T-cell (primary cell): ENCODE measurements around the gene SEC14L1. TPM values are rescaled to one million over a fixed set of nuclear protein-coding genes. Genes with fewer than 3 reads are reported as not detected.
"Not testable (repeated sequence)": the region's sequence is repeated elsewhere in the genome, so short reads cannot be mapped to it uniquely, and the experiment has no call there.

Experiments
- ATAC-seq, 4 experiments: fragments of 200-7000 bp in 3 of 4; fragments of 150-1000 bp in 1 of 4; cut with Tn5 transposase; replicated peaks in 1 of 4; 1 replicate in 3 of 4; 2 replicates in 1 of 4; pipeline ENCODE4 v1.10.0; 2021; ENCODE audit warnings: moderate library complexity in 3 of 4, mild to moderate bottlenecking in 2 of 4, moderate number of reproducible peaks in 1 of 4
- CTCF ChIA-PET, 2 donors: fragments of 300-600 bp; sonication (Branson Sonifier 250); formaldehyde crosslinking; loops; one replicate each; lab custom pipeline; 2022; ENCODE audit warnings: antibody characterized with exemption in 2 of 2; lab: Charles Lee
- POLR2A ChIA-PET, 2 donors: fragments of 300-600 bp; sonication (Branson Sonifier 250); formaldehyde crosslinking; loops; one replicate each; lab custom pipeline; 2022; ENCODE audit warnings: antibody characterized with exemption in 2 of 2; lab: Charles Lee
- DNase-seq, 35 experiments: peaks; one replicate each; pipeline versions ENCODE4 v3.0.0 to v3.0.0-alpha.2; 2013 to 2023
- H3K27ac ChIP-seq: one replicate; pipeline ENCODE4 v1.5.1; 2013; ENCODE audit warnings: low read length
- H3K27me3 ChIP-seq, 2 experiments: replicated peaks in 1 of 2; 1 replicate in 1 of 2; 2 replicates in 1 of 2; pipeline versions ENCODE4 v1.6.1 to v1.7.0; 2013; ENCODE audit warnings: low read length in 1 of 2, mixed read lengths in 1 of 2; ENCODE audit not compliant: control insufficient read depth in 2 of 2, insufficient read depth in 2 of 2; ENCODE audit errors: extremely low read depth in 1 of 2
- H3K36me3 ChIP-seq, 2 donors: 1 replicate in 1 of 2; 2 replicates in 1 of 2; pipeline versions ENCODE4 v1.6.1 to v1.7.0; 2013; ENCODE audit warnings: low read length in 1 of 2; ENCODE audit not compliant: control insufficient read depth in 2 of 2, insufficient read depth in 1 of 2; ENCODE audit errors: extremely low read depth in 1 of 2
- H3K4me1 ChIP-seq, 2 experiments: 1 replicate in 1 of 2; 2 replicates in 1 of 2; pipeline versions ENCODE4 v1.6.1 to v1.7.0; 2013; ENCODE audit warnings: low read length in 2 of 2, mixed read lengths in 1 of 2; ENCODE audit not compliant: insufficient read depth in 2 of 2, control insufficient read depth in 1 of 2; ENCODE audit errors: extremely low read depth in 1 of 2
- H3K4me3 ChIP-seq, 2 donors: 1 replicate in 1 of 2; 2 replicates in 1 of 2; pipeline versions ENCODE4 v1.5.1 to v1.7.0; 2013; ENCODE audit warnings: mild to moderate bottlenecking in 2 of 2, low read length in 1 of 2, moderate library complexity in 1 of 2; ENCODE audit not compliant: control insufficient read depth in 1 of 2; ENCODE audit errors: extremely low read depth in 1 of 2
- H3K9me3 ChIP-seq: 2 replicates; pipeline ENCODE4 v1.7.0; 2013
- H3K27ac Mint-ChIP-seq, 2 donors: one replicate each; pipeline ENCODE4 v1.8.0; 2020 to 2021; ENCODE audit warnings: mild to moderate bottlenecking in 2 of 2, mixed read lengths in 2 of 2
- H3K27me3 Mint-ChIP-seq, 2 donors: one replicate each; pipeline ENCODE4 v1.8.0; 2021 to 2022; ENCODE audit warnings: mixed read lengths in 2 of 2
- H3K36me3 Mint-ChIP-seq: one replicate; pipeline ENCODE4 v1.8.0; 2021; ENCODE audit warnings: mixed read lengths
- H3K4me1 Mint-ChIP-seq, 3 donors: one replicate each; pipeline ENCODE4 v1.8.0; 2020 to 2022; ENCODE audit warnings: mixed read lengths in 3 of 3, mild to moderate bottlenecking in 1 of 3
- H3K4me3 Mint-ChIP-seq, 3 donors: one replicate each; pipeline ENCODE4 v1.8.0; 2020 to 2022; ENCODE audit warnings: mild to moderate bottlenecking in 3 of 3, mixed read lengths in 3 of 3, moderate library complexity in 3 of 3
- H3K9me3 Mint-ChIP-seq, 3 donors: one replicate each; pipeline ENCODE4 v1.8.0; 2020 to 2022; ENCODE audit warnings: mixed read lengths in 3 of 3
- WGBS: methylation state at CpG from one replicate; pipeline ENCODE4 v1.1.5; 2013; ENCODE audit warnings: missing lambda C conversion rate; ENCODE audit not compliant: insufficient coverage; 5-methylcytosine and 5-hydroxymethylcytosine counted together
- total RNA-seq, 35 experiments: library from RNA in 6 of 35; stranded (reverse) in 6 of 35; fragments of 120-200 nt in 1 of 35; gene quantifications; one replicate each; pipeline versions ENCODE4 v1.2.1 to v1.2.4 and lab custom pipeline; 2013 to 2026

SEC14L1 gene
- total RNA-seq, 5 donors from 2014 or later (not counting 1 experiment from before 2014, with no cell fraction given) = 36.9 to 71.6 (median 46.2) TPM

- H3K27ac Mint-ChIP-seq = no peak overlapping the region
- ChIA-PET POLR2A (no interaction called here), CTCF (no interaction called here)
- DNase-seq (peak; percentile 46 to 91 (median 80)), ATAC-seq (peak; percentile 96 to 98 (median 98))
- WGBS = 2% methylated on average over 46 of the region's 51 CpGs
- no peaks in the 10 kb centered on the region for H3K36me3 Mint-ChIP-seq
- Histone ChIP-seq H3K27me3 (peaks cover 0 to 46% of the 10 kb centered on the region in 2 experiments), H3K4me1 (peaks cover 0 to 12% of the 10 kb centered on the region in 2 experiments), H3K36me3 (no peaks in the 10 kb centered on the region), H3K4me3 (peak overlapping the region; percentile 10 to 45), H3K27ac (no peak overlapping the region), H3K9me3 (no peaks in the 10 kb centered on the region)
- peak overlapping the region; percentile 43 to 60 (median 57) for H3K4me3 Mint-ChIP-seq
- peaks cover 19 to 26% of the 10 kb centered on the region in 2 donors for H3K27me3 Mint-ChIP-seq
- H3K9me3 Mint-ChIP-seq = no peaks in the 10 kb centered on the region
- peaks cover 4 to 13% (median 6%) of the 10 kb centered on the region in 3 donors for H3K4me1 Mint-ChIP-seq
Measured at GRCh38 chr17:77247048-77247541, 106.3 kb downstream of the SEC14L1 start.

GRCh38 chr17:77247609-77248008, 106.8 kb downstream of the SEC14L1 start:
- no peaks in the 10 kb centered on the region for H3K36me3 Mint-ChIP-seq
- no peak overlapping the region for H3K4me3 ChIP-seq
- ChIA-PET CTCF (interaction anchor here in 1 of 2 donors (0.6 to 0.9 kb wide), 2 partner anchors 157 to 382 kb away, joined by 3 read pairs; no protein-coding TSS in a partner anchor), POLR2A (no interaction called here)
- 39% methylated on average over 7 of the region's 8 CpGs for WGBS
- peaks cover 0 to 12% of the 10 kb centered on the region in 2 experiments for H3K4me1 ChIP-seq
- no peaks in the 10 kb centered on the region for H3K36me3 ChIP-seq
- H3K27me3 ChIP-seq = peaks cover 0 to 41% of the 10 kb centered on the region in 2 experiments
- H3K27ac Mint-ChIP-seq = no peak overlapping the region
- no peak for DNase-seq
- H3K27ac ChIP-seq = no peak overlapping the region
- H3K9me3 ChIP-seq = no peaks in the 10 kb centered on the region
- no peak for ATAC-seq
- peaks cover 4 to 13% (median 6%) of the 10 kb centered on the region in 3 donors for H3K4me1 Mint-ChIP-seq
- no peaks in the 10 kb centered on the region for H3K9me3 Mint-ChIP-seq
- H3K4me3 Mint-ChIP-seq = peak overlapping the region; percentile 43 to 60 (median 57)
- H3K27me3 Mint-ChIP-seq = peaks cover 19 to 26% of the 10 kb centered on the region in 2 donors

- H3K4me3 ChIP-seq = no peak overlapping the region
- no peak overlapping the region for H3K27ac ChIP-seq
- ChIA-PET CTCF (interaction anchor here in 1 of 2 donors (0.6 to 0.9 kb wide), 2 partner anchors 158 to 383 kb away, joined by 3 read pairs; no protein-coding TSS in a partner anchor), POLR2A (no interaction called here)
- H3K36me3 ChIP-seq = no peaks in the 10 kb centered on the region
- no peak for ATAC-seq
- H3K27me3 ChIP-seq = peaks cover 0 to 42% of the 10 kb centered on the region in 2 experiments
- no peaks in the 10 kb centered on the region for H3K36me3 Mint-ChIP-seq
- H3K9me3 Mint-ChIP-seq = no peaks in the 10 kb centered on the region
- 81% methylated on average over 17 of the region's 17 CpGs for WGBS
- H3K27ac Mint-ChIP-seq = no peak overlapping the region
- peaks cover 0 to 12% of the 10 kb centered on the region in 2 experiments for H3K4me1 ChIP-seq
- peak overlapping the region in 1 of 3 donors; percentile 60 for H3K4me3 Mint-ChIP-seq
- peaks cover 19 to 26% of the 10 kb centered on the region in 2 donors for H3K27me3 Mint-ChIP-seq
- no peak for DNase-seq
- peaks cover 4 to 13% (median 6%) of the 10 kb centered on the region in 3 donors for H3K4me1 Mint-ChIP-seq
- H3K9me3 ChIP-seq = no peaks in the 10 kb centered on the region
Measured at GRCh38 chr17:77248216-77249114, 107.7 kb downstream of the SEC14L1 start.

- ATAC-seq = no peak
- Mint-ChIP-seq H3K4me1 (peaks cover 0 to 5% (median 3%) of the 10 kb centered on the region in 3 donors), H3K9me3 (no peaks in the 10 kb centered on the region), H3K36me3 (no peaks in the 10 kb centered on the region), H3K27ac (no peak overlapping the region), H3K4me3 (no peak overlapping the region), H3K27me3 (peaks cover 19 to 25% of the 10 kb centered on the region in 2 donors)
- H3K36me3 ChIP-seq = no peaks in the 10 kb centered on the region
- H3K9me3 ChIP-seq = no peaks in the 10 kb centered on the region
- peaks cover 0 to 7% of the 10 kb centered on the region in 2 experiments for H3K4me1 ChIP-seq
- no peak overlapping the region for H3K27ac ChIP-seq
- 94% methylated on average over 2 of the region's 4 CpGs for WGBS
- no peak for DNase-seq
- POLR2A ChIA-PET = no interaction called here
- H3K27me3 ChIP-seq = peaks cover 0 to 54% of the 10 kb centered on the region in 2 experiments
- CTCF ChIA-PET = no interaction called here
- no peak overlapping the region for H3K4me3 ChIP-seq
Measured at GRCh38 chr17:77251622-77252183, 110.9 kb downstream of the SEC14L1 start.

GRCh38 chr17:77252306-77252705, 111.5 kb downstream of the SEC14L1 start:
- POLR2A ChIA-PET, H3K9me3 ChIP-seq, DNase-seq, H3K4me1 Mint-ChIP-seq, H3K27ac Mint-ChIP-seq, ATAC-seq, H3K4me3 Mint-ChIP-seq, H3K4me1 ChIP-seq, H3K27ac ChIP-seq, H3K9me3 Mint-ChIP-seq, H3K36me3 Mint-ChIP-seq, H3K36me3 ChIP-seq, H3K4me3 ChIP-seq: not testable (repeated sequence)
- 50% methylated on average over 2 of the region's 7 CpGs for WGBS
- peaks cover 23 to 31% of the 10 kb centered on the region in 2 donors for H3K27me3 Mint-ChIP-seq
- CTCF ChIA-PET = interaction anchor here in 1 of 2 donors (0.6 kb wide), 1 partner anchor 1659 kb away, joined by 5 read pairs; no protein-coding TSS in a partner anchor
- H3K27me3 ChIP-seq = peaks cover 0 to 50% of the 10 kb centered on the region in 2 experiments

- Mint-ChIP-seq H3K27ac (no peak overlapping the region), H3K4me3 (no peak overlapping the region), H3K27me3 (peaks cover 17 to 29% of the 10 kb centered on the region in 2 donors), H3K4me1 (no peaks in the 10 kb centered on the region), H3K9me3 (no peaks in the 10 kb centered on the region), H3K36me3 (no peaks in the 10 kb centered on the region)
- H3K4me3 ChIP-seq = no peak overlapping the region
- ATAC-seq (no peak), DNase-seq (no peak)
- no peaks in the 10 kb centered on the region for H3K9me3 ChIP-seq
- H3K27me3 ChIP-seq = peaks cover 0 to 49% of the 10 kb centered on the region in 2 experiments
- H3K4me1 ChIP-seq = no peaks in the 10 kb centered on the region
- H3K27ac ChIP-seq = no peak overlapping the region
- 80% methylated on average over 2 of the region's 11 CpGs for WGBS
- POLR2A ChIA-PET = no interaction called here
- no peaks in the 10 kb centered on the region for H3K36me3 ChIP-seq
- CTCF ChIA-PET = no interaction called here
Measured at GRCh38 chr17:77253611-77254051, 112.9 kb downstream of the SEC14L1 start.
